GM18520 (cell line): ENCODE measurements around the gene SETD4.

Experiments
- ATAC-seq: cut with Tn5 transposase; IDR thresholded peaks from one replicate; pipeline ENCODE4 v1.9.1; 2021; ENCODE audit not compliant: unreplicated experiment

Gene SETD4

GRCh38 chr21:36015045-36015444, 45.3 kb downstream of the SETD4 start:
- ATAC-seq, result no peak

DNA sequence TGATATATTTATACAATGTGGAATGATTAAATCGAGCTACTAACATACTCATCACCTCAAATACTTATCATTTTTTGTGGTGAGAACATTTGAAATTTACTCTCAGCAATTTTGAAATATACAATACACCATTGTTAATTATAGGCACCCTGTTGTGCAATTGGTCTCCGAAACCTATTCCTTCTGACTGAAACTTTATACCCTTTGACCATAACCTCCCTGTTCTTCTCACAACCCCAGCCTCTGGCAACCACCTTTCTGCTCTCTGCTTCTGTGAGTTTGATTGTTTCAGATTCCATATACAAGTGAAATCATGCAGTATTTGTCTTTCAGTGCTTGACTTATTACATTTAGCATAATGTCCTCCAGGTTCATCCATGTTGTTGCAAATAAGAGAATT, 49.5 kb downstream of the SETD4 start:
- ATAC-seq, result no peak

DNA sequence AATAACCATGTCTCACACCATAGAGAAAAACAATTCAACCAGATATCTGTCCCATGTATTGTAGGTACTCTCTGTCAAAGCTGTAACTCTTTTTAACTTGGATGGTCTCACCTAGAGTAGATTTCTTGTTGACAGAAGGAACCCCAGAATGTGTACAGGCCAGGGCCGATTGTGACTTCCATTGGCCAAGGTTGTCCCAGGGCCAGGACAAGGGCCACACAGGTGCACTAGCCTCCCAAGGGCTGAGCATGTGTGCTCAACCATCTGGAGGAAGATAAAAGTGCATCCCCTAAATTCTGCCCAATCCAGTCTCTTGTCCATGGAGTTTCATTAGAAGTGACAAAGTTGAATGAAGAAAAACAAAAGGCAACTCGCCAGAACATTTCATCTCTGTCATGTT, 51.8 kb downstream of the SETD4 start:
- no peak for ATAC-seq

DNA sequence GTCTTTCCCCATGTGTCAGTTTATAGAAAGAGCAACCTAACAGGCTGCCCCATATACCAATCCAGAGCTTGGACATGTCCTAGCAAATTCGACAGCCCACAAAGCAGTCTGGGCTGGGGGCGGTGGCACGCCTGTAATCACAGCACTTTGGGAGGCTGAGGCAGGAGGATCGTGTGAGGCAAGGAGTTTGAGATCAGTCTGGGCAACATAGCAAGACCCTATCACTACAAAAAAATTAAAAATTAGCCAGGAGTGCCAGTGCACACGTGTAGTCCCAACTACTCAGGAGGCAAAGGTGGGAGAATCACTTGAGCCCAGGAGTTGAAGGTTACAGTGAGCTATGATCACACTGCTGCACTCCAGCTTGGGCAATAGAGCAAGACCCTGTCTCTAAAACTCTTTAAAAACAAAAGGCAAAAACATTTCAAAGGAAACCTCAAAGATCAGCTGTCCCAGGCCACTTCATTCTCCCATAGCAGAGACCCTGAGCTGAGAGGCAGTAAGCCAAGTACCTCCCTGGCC, 54.4 kb downstream of the SETD4 start:
- ATAC-seq, result no peak

DNA sequence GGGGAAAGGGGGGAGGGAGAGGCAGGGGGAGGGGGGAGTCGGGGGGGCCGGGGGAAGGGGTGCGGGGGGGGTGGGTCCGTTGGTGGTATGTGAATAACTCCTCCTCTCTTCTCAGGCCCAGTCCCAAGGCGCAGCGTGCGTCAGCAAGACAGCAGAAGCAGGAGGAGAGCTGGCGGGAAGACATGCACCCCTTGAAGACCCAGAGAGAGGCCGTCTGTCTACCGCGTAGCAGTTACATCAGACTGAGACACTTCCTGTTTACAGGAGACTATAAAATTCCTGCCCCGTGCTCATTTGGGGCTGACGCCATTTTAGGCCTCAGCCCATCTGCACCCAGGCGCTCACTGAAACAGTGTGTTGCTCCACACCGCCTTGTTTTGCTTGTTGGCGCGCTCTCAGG, 55.3 kb downstream of the SETD4 start:
- no peak for ATAC-seq

- no peak for ATAC-seq
Measured at GRCh38 chr21:36004441-36004840, 55.9 kb downstream of the SETD4 start.

- ATAC-seq, result no peak
Measured at GRCh38 chr21:36003776-36004175, 56.5 kb downstream of the SETD4 start.

GRCh38 chr21:35996217-35996616, 64.1 kb downstream of the SETD4 start:
- ATAC-seq, result no peak

DNA sequence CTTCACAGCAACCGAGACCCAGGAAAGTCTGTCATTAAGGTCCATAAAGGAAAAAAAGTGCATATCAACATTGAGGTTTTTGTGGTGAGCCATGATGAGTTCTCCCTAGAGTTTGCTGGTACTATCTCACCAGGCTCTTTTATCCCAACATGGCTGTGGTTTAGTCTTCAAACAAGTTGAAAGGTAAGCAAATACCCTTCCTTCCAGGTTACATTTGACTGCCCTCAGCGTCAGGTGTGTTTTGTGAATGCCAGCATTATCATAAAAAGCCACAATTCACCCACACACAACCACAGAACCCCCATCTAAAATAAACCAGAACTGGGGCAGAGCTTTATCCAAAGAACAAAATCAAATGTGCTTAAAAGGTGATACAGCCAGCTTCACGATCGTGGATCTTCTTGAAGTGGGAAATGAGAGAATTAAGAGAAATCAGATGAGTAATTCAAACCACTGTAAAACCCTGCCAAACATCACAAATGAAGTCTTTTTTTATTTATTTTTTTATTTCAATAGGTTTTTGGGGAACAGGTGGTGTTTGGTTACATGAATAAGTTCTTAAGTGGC, 64.7 kb downstream of the SETD4 start:
- no peak for ATAC-seq

- ATAC-seq, result no peak
Measured at GRCh38 chr21:35994613-35995012, 65.7 kb downstream of the SETD4 start.

DNA sequence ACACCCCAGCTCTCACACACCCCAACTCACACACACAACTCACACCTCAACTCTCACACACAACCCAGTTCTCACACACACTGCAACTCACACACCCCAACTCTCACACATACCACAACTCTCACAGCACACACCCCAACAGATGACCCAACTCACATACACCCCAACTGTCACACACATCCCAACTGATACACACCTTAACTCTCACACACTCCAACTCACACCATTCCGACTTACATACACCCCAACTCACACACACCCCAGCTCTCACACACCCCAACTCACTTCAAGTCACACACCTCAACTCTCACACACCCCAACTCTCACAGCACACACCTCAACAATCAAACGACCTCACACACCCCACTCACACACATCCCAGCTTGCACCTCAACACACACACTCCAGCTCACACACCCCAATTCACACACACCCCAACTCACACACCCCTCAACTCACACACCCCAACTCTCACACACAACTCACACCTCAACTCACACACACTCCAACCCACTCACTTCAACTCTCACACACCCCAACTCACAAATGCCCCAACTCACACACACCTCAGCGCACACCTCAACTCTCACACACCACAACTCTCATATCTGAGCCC, 66.3 kb downstream of the SETD4 start:
- ATAC-seq, result no peak

DNA sequence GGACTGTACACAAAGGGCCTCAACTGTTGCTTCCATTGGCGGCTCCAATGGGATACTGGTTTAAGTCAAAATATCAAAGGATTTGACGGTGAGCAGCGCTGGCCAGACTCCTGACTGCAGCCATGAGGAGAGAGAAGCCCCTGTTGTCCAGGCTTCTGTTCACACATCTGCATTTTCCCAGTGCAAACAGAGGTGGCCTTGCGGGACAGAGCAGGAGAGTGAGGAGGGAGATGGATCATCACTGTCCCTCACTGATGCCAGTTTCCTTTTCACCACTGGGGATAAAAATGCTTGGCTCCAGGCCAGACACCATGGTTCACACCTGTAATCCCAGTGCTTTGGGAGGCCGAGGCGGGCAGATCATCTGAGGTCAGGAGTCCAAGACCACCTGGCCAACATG, 69.2 kb downstream of the SETD4 start:
- no peak for ATAC-seq

DNA sequence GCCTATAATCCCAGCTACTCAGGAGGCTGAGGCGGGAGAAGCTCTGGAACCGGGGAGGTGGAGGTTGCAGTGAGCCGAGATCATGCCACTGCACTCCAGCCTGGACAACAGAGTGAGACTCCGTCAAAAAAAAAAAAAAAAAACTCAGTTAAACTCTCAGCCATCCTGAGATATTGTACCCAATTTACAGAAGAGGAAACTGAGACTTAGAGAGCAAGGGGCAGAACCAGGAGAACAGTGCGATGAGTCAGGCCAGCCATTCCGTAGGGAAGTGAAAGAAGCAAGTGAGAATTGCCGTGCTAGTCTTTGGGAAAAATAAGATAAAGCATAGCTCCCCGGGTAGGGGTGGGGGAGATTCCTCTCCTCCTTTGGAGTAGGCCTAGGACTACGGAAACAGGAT, 69.7 kb downstream of the SETD4 start:
- ATAC-seq, result no peak

DNA sequence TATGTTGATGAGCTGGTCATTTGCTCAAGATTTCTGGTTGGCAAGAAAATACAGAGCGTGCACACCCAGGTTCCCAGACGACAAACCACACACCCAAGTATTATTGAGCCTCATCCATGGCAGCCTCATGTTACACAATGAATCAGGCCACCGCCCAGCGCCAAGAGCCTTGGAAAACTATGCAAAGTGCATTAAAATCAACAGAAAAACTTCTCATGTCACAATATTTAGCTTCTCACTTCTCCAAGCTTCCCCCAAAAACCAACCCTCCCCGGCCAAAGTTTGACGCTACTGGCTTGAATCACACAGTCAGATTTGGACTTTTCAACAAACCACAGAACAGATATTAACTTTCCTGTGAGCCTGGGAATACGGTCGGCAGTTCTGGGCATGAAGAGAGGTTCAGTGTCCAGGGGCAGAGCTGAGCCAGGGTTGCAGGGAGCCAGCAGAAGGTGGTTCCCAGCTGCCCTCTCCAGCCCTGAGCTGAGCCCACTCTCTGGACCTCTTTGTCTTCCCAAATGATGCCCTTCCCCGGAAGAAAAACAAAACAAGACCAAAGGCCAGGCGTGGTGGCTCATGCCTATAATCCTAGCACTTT, 71.1 kb downstream of the SETD4 start:
- ATAC-seq, result no peak

- no peak for ATAC-seq
Measured at GRCh38 chr21:35988416-35989137, 71.7 kb downstream of the SETD4 start.

DNA sequence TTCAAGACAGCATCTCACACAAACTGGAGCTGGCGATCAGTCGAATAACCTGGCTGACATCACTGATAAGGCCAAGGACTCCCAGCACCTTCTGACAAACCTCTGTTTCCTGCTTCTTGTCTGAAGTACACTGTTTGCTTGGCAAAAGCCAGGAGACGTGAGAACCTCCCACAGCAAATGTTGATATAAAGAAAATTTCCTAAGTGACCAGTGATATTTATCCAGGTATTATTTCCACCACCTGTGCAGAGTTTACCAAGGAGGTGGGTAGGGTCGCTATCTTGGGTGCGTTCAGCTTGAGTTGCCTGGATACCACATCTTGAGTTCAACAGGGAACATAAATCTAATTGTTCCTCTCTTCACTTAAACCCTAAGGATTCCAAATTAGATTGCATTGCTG, 72.9 kb downstream of the SETD4 start:
- no peak for ATAC-seq

GRCh38 chr21:35984654-35985361, 75.5 kb downstream of the SETD4 start:
- ATAC-seq, result no peak
